ENCODE data around the gene ADCY2.

Gene ADCY2

DNA sequence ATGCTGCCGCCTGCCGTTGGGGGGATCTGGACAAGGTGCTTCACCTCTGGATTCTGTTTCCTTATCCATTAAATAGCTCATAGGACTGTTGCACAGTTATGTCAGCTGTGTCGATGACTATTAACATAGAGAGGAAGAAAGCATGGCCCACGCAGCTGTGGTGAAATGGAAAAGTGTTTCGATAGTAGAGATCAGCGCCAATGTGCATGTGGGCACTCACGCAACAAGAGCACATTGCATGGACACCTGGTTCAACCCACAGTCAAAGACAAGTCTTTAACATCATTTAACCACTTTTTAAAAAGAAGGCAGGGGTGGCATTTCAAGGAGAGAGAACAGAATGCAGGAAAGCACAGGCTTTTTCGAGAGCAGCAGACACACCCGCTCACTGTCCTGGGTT, 107.6 kb downstream of the ADCY2 start:
- DNase-seq (ENCODE audit: low read depth, low spot score): no peak

DNA sequence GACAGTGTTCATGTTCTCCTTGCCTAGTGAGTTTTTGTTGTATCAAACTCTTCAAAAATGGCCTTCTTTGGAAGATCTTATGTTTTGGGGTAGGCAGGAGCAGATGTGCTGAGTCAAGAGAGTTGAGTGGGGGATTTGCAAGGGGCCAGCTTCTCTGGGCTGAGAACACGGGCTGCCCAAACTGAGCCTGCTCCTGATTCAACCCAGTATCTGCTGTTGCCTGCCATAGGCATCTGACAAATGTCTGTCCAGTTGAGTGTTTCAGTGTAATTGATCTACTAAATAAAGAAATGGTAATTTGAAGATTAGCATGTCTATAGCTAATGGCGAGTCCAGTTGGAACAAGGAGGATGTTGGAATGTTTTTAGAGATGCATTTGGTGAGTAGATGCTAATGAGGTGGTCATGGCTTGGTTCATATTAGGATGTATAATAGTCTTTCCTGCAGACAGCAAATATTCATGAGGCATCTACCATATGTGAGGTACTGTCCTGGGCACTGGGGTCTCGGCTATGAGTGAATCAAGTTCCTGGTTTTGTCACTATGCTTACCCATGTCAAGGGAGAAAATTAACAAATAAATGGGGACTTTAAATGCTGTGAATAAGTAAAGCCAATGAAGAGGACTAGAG, 119.5 kb downstream of the ADCY2 start:
- no peak for DNase-seq (ENCODE audit: low read depth, low spot score)

DNA sequence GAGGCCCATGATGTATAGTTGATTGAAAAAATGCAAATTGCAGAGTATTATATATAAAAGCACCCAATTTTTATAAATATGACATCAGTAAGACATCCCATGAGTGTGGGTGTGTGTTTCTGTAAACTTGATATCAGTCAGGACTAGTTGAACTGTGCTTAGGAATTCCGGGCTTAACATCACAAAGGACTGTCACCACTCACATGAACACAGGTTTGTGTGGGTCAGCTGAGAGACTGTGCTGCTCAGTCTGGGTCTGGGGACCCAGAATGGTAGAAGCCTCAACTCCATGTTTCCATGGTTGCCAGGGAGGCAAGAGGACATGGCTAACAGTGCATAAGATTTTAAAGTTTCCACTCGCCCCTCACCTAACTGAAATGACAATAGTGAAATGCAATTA, 120.3 kb downstream of the ADCY2 start:
- DNase-seq (ENCODE audit: low read depth, low spot score): no peak

DNA sequence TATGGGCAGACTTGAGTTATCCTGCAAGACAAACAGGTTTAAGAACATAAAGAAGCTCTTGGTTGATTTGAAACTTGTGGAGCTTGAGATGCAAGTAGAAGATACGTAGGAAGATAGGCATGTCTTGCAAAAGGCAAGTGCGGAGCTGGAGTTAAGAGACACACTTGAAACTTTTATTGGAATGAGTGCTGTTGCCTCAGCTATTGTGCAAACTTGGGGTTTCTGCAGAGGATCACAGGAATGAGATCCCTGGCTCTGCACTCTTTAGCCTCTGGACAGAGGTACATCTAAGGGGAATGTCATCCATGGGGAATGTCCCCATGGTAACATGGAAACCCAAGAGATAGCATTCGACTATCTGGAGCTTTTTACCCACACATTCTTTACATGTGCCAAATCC, 121.1 kb downstream of the ADCY2 start:
- no peak for DNase-seq (ENCODE audit: low read depth, low spot score)

DNA sequence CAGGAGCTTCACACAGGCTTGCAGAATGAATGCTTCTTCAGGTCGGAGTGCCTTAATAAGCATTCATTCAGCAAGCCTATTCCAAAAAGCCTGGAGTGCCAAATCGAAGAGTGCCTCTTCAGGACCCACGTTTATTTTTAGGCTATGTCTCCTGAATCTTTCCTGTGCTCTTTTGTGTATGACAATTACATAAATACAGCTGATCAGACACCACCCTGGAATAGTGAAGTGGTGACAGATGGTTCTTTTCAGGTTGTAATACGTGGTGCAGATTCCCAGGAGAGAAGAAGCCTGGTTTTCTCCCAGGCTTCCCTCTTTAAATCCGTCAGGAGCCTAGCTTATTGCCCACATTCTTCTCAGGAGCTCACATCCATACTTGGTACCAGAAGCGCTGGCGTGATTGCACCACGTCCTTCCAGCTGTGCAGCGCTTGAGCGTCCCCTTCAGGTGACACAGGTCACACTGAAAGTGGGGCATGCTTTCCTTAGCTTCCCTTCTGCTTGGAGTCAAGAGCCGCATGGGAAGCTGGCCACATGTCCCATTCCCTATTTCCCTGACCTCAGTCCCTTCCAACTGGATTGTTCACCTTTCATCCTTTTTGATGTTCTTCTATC, 123.1 kb downstream of the ADCY2 start:
- DNase-seq (ENCODE audit: low read depth, low spot score): peak; percentile 53

DNA sequence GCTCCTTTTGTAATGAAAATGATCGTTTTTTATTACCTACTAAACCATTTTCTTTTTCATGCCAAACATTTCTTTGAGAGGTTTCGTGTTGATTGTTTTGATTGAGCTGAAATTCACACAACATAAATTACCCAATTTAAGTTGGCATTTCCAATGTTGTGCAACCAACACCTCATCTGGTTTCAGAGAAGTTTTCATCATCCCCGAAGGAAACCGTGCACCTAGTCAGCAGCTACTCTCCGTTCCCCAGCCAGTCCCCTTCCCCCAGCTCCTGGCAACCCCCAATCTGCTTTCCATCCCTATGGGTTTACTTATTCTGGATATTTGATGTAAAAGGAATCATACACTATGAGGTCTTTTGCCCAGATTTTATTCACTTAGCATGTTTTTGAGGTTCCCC, 123.6 kb downstream of the ADCY2 start:
- no peak for DNase-seq (ENCODE audit: low read depth, low spot score)

DNA sequence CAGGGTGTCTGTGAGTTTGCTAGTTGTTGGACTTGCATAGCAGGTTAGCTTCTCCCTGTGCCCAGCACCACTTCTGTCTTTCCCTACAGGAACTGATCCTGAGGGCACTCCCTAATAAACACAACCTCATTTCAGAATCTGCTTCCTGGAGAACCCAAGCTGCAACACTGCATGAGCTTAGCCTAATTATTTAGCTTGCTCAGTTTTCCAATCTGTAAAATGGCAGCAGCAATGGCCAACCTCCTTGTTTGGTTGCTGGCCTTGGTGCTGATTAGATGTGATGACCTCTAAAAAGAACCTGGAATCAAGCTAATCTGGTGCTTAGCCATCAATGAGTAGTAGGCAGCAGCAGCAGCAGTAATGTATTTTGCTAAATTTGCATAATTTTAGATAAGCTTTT, 133.9 kb downstream of the ADCY2 start:
- DNase-seq (ENCODE audit: low read depth, low spot score): no peak

DNA sequence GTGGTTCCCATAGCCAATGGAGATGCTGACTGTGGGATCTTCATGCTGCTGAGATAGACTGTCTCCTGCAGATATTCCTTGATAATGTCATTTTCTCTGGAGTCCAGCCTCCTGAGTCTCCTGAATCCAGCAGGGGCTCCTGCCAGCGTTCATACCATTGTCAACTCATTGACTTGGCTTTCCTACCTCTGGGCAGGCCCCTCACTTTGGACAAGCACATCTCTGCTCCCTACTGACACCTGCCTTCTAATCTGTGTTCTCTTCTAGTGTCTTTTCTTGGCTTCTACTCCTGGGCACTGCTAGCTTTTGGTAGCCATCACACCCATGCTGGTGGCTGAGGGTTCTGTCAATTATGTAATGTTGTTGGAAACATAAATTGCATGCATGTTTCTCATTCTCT, 138.0 kb downstream of the ADCY2 start:
- no peak for DNase-seq (ENCODE audit: low read depth, low spot score)

DNA sequence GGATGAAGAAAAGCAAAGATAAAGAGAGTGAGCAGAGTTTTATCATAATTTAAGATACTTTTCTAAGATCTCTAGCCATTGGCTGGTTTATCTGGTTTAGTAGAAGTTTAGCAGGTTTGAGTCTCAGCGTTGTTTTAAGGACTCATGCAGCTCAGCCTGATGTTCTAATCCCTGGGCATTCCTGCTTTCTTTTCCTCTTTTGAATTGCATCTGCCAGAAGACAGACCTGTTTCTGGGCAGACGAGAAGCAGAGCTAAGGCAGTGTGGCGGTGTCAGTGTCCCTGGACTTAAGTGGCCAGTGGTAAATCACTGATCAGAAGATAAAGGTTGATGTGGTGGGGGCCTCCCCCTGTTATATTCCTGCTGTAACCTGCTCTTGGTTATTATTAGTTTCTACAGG, 138.6 kb downstream of the ADCY2 start:
- peak; percentile 27 for DNase-seq (ENCODE audit: low read depth, low spot score)

DNA sequence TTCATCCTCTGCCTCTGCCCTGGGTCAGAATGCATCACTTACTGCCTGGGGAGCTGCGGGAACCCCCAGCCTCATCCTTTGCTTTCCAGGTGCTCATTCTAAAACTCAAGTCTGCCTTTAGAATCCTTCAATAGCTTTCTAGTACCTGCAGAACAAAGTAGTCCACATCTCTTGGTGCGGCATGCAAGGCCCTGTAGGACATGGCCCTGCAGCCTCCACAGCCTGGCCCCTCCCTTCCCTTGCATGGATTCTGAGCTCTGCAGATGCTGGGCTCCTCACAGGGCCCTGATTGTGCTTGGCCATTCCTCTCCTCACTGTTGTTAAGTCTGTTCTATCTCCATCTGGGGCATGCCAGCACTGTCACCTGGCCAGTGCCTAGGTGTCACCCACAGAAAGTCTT, 141.6 kb downstream of the ADCY2 start:
- no peak for DNase-seq (ENCODE audit: low read depth, low spot score)

DNA sequence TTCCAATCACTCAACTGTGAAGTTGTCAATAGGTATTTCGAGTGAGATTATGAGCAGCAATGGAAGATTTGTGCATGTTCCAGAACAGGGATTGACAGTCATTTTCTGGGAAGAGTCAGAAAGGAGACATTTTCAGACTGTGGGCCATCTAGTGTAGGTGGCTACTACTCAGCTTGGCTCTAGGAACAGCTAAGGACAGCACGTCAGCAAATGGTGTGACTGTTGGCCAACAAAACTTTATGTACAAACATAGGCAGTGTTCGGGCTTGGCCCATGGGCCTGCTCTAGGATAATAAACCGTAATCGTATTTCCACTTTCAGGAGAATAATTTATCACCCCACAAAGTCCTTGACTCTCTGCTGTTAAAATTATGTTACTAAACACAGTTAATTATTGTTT, 143.6 kb downstream of the ADCY2 start:
- no peak for DNase-seq (ENCODE audit: low read depth, low spot score)

DNA sequence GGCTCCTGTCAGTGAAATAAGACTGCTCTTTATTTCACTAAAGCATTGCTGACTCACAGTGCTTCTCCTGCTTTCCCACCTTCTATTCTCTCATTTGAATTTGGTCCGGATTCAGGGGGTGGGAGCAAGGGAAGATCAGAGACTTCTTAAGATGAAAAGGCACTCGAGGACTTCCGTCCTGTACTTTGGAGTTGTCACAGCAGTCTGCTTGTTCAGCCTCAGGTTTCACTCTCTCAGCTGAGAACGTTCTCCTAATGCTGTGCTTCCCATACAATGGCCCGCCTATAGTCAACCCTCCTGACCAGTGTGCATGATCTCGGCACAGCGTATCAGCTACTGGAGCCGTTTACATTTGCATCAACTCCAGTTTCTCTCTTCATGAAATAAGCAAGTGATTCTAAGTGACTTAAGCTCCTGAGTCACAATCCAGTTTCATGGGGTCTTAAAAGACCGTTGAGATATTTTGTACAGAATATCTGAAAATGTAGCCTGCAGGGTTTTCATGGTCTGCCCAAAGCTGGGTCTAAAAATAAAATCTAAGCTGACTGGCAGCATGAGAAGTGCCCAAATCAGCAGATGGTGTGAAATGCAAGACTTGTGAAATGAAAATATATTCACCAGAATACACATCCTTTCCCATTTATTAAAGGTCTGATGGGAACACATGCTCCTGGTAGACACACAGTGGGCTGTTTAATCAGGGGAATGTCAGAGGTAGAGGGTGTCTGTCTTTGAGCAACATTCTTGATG, 145.0 kb downstream of the ADCY2 start:
- no peak for DNase-seq (ENCODE audit: low read depth, low spot score)

DNA sequence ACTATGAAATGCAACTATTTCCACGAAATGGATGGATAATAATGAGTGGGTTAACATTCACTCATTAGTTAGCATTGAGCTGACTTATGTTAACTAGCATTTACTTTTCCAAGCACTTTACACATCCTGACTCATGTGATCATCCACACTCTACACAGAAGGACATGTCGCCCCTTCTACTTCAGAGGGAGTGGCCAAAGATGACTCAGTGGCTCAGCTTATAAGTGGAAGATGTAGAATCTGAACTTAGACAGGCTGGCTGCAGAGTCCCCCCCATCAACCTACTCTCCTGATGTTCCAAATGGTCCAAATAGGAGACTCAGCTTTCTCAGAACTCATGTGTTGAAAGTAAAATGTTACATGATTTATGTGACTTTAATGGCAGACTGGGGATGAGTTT, 146.0 kb downstream of the ADCY2 start:
- DNase-seq (ENCODE audit: low read depth, low spot score): no peak

DNA sequence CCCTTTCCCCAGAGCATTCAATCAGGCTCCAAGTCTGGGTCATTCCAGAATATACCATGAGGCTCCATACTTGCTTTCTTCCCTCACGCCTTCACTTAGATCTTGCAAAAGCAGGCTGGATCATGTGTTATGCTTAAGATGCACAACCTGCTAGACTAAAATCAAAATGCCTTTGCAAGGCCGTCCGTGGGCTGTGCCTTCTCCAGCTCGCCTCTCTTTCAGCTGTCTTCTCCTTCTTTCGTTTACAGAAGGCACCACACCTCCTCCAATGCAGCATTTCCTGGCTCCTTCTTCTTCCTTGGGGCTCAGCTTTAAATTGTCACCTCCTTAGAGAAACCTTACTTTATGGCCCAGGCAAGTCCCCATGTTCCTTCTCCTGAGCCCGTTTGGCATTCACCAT, 150.6 kb downstream of the ADCY2 start:
- no peak for DNase-seq (ENCODE audit: low read depth, low spot score)

DNA sequence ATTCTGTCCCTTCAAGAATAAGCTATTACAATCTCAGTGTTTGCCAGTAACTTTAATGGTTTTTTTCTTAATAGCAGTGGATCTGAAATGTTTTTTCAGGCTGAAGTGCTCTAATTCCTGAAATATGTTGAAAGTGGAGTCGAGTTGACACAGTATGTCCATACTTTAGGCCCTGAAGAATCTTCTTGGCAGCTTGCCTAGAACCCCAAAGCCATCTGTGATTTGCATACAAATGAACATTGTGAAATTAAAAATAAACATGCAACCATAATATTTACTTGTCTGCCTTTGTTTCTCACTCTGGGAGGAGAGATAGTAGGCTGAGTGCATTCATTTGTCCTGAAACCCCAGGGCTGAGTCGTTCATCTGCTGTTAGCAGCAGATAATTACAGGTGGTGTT, 152.7 kb downstream of the ADCY2 start:
- DNase-seq (ENCODE audit: low read depth, low spot score): no peak

DNA sequence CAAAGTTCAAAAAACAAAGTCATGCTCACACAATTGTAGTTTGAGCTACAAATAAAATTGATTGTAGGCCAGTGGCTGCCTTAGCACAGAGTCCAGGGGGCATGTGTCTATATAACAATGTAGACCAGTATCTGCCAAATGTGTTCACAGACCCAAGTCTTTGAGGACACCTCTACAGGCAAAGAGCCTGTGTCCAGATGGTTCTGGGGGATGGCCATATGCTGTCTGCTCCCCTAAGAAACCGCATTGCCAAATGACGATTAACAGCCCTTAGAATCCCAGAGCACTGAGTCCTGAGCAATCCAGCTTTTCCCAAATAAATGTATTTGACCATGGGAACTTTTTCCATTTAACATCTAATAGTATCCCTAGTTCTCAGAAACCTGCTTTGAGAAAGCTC, 169.6 kb downstream of the ADCY2 start:
- DNase-seq (ENCODE audit: low read depth, low spot score): no peak

DNA sequence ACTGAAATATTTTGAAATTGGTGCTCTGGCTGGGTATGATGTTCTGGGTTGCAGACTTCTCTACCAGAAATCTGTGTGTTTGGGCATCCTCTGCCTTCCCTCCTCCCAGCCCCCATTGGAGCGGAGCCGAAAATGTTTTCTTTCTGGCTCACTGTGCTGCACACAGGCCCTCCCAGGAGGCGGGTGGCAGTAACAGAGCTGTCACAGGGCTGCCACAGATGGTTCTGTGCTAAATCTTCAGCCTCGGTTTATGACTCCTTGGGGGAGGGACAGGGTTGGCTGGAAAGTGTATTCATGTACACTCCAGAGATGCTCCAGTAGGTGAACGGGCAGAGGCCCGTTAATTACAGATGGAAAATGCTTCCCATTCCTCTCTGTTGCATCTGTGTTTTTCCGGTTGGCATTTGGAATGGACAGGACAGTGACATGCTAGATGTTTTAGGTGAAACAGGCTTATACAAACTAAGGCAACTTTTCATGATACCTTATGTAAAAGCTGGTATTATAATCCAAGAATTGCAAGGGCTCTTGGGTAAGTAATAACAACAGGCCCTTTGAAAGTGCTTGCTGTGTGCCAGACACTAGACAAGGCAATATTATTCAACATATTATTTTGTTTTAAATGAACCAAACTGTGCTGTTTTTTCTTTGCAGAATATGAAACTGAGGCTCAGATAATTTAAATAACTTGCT, 180.2 kb downstream of the ADCY2 start:
- no peak for DNase-seq (ENCODE audit: low read depth, low spot score)

DNA sequence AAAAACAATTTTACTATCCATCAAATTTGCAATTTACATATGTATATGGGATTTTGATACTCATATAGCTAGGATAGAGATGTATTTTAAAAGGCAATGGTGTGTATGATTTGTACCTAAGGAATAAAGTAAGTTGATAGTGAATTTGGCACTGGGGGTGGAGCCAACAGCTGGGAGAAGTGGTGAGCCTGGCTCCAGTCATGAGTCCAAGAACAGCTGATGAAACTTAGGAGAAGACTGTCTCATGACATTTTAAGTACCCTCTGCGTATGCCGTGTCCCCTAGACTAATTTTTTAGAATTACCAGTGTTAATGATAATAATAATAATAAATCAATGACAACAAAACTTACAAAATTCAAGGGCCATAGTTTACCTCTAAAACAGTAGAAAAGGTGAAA, 181.4 kb downstream of the ADCY2 start:
- no peak for DNase-seq (ENCODE audit: low read depth, low spot score)

DNA sequence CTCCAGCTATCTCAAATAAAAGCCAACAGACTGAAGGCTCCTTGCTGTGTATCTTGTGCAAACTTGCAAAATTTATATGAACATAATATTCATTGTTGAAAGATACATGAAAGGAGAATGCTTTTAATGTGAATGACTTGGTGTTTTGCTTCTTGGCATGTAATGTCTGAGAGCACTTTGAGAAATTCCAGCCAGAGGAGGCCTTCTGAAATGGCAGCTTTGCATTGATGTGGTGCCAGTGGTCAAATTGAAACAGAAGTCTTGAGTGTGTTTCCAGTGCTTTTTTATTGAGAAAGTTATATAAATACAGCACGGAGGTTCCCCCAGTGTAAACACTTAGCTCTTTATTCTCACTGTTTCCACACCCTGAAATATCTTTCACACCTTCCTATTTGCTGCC, 182.1 kb downstream of the ADCY2 start:
- no peak for DNase-seq (ENCODE audit: low read depth, low spot score)

DNA sequence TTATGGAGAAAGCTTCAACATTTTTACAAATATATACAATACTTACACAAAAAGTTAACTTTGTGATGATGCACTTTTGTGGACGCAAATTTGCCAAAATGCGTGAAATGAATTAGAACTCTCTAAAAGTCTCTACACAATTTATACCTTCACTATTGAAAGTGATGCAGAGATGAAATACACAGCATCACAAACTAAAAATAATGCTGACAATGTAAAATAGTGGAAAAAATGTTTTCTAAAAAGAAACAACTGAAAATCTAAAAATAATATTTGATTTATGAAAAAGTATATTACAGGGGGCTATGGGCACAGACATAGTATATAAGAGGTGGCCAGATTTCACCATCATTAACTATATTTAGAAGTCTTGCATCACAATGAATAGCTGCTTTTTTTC, 188.8 kb downstream of the ADCY2 start:
- no peak for DNase-seq (ENCODE audit: low read depth, low spot score)

DNA sequence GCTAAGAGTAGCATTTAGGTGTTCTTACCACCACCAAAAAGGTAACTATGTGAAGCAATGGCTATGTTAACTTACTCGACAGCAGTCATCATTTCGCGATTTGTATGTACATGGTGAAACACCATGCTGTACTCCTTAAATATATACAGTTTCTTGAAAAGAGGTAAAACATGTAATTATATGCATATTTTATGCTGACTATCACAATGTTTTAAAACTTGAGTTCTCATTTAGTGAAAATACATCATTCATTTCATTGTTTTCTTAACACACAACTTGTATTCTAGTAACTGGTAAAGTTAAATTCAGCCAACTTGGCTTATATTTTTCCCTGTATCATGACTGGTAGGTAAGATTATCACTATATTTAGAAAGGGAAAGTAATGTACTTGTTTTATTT, 189.9 kb downstream of the ADCY2 start:
- no peak for DNase-seq (ENCODE audit: low read depth, low spot score)

DNA sequence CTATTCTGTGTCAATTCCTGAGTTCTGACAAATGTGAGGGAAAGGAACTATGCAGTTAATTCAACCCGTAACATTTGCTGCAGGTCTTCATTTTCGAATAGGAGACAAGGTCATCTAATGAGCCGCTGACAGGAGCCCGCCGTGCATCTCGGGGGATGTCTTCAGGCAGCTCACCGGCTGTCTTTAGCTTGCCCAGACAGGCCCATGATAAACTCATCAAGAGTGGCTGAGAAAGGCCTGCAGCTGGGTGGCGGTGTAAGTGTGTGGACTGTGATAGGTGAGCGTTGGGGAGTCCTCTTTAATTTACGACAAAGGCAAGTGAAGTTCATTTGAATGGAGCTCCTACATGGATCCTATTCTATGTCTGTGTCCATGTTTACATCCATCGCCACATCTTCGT, 190.5 kb downstream of the ADCY2 start:
- DNase-seq (ENCODE audit: low read depth, low spot score): no peak

DNA sequence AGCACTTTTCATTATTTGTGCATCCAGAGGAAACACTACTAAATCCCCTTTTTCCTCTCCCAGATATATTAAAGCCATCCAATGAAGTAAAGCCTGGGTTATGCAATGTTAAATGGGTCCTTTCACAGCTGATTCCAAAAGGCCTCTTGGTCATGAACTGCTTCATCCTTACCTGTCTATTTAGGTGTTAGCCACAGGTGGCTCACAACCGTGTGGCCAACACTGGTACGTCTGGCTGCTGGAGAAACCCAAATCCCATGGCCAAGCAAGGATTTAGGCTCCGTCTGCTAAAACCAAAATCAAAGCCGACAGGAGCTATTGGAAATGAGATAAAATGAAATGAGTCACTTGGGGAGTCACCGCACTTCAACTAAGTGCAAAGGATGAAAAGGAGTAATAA, 193.9 kb downstream of the ADCY2 start:
- DNase-seq (ENCODE audit: low read depth, low spot score): no peak
